H1 (cell line): ENCODE measurements around the gene SCRN1. TPM values are rescaled to one million over a fixed set of nuclear protein-coding genes. Genes with fewer than 3 reads are reported as not detected.

ENCODE experiments used
- CTCF ChIA-PET: fragments of 300-600 bp; sonication (Branson Sonifier 250); formaldehyde crosslinking; loops from one replicate; lab custom pipeline; 2021; ENCODE audit not compliant: partially characterized antibody; lab: Charles Lee
- POLR2A ChIA-PET: fragments of 300-600 bp; sonication (Branson Sonifier 250); formaldehyde crosslinking; loops from one replicate; lab custom pipeline; 2021; ENCODE audit warnings: inconsistent platforms; ENCODE audit not compliant: partially characterized antibody; lab: Charles Lee
- DNase-seq, 2 experiments: peaks; one replicate each; pipeline versions ENCODE4 v3.0.0 to v3.0.0-alpha.2; 2010 to 2022; ENCODE audit warnings: low spot score in 2 of 2, low read depth in 1 of 2, mixed read lengths in 1 of 2
- FAIRE-seq: peaks from 2 replicates; lab custom pipeline; 2011; peaks lifted over from hg19 to GRCh38; lab: Jason Lieb, UNC
- H2AFZ ChIP-seq: 2 replicates; pipeline ENCODE4 v1.8.1; 2012; ENCODE audit warnings: low read length, inconsistent platforms
- H2AK5ac ChIP-seq: 2 replicates; pipeline ENCODE4 v1.6.1; 2013; ENCODE audit warnings: low read depth, low read length
- H2BK120ac ChIP-seq: replicated peaks from 2 replicates; pipeline ENCODE3; 2013; ENCODE audit warnings: low read depth, low read length, inconsistent platforms
- H2BK12ac ChIP-seq: 2 replicates; pipeline ENCODE4 v1.6.1; 2013; ENCODE audit warnings: low read depth, low read length
- H2BK15ac ChIP-seq: 2 replicates; pipeline ENCODE4 v1.6.1; 2013; ENCODE audit warnings: low read length
- H2BK20ac ChIP-seq: 2 replicates; pipeline ENCODE4 v1.6.1; 2013; ENCODE audit warnings: low read length
- H2BK5ac ChIP-seq: 2 replicates; pipeline ENCODE4 v1.6.1; 2013; ENCODE audit warnings: low read depth, low read length
- H3K14ac ChIP-seq: 2 replicates; pipeline ENCODE4 v1.6.1; 2013; ENCODE audit warnings: inconsistent platforms; ENCODE audit not compliant: insufficient read length
- H3K18ac ChIP-seq: 2 replicates; pipeline ENCODE4 v1.6.1; 2013; ENCODE audit warnings: low read length; ENCODE audit errors: extremely low read depth
- H3K23ac ChIP-seq: 2 replicates; pipeline ENCODE4 v1.6.1; 2013; ENCODE audit warnings: inconsistent platforms; ENCODE audit not compliant: insufficient read length
- H3K23me2 ChIP-seq: 2 replicates; pipeline ENCODE4 v1.6.1; 2013; ENCODE audit warnings: low read depth, low read length
- H3K27ac ChIP-seq: 2 replicates; pipeline ENCODE4 v1.6.1; 2011; ENCODE audit warnings: low read depth, low read length, inconsistent platforms
- H3K27me3 ChIP-seq, 4 experiments: replicated peaks in 1 of 4; 1 replicate in 1 of 4; 2 replicates in 3 of 4; pipeline versions ENCODE4 v1.6.1 to v1.8.1; 2011 to 2013; ENCODE audit warnings: low read length in 3 of 4, mild to moderate bottlenecking in 3 of 4, inconsistent platforms in 2 of 4, mixed read lengths in 2 of 4, moderate library complexity in 1 of 4; ENCODE audit not compliant: control insufficient read depth in 3 of 4, insufficient read depth in 3 of 4; ENCODE audit errors: extremely low read depth in 1 of 4
- H3K36me3 ChIP-seq, 4 experiments: 2 replicates each; pipeline versions ENCODE4 v1.6.1 to v1.8.1; 2011 to 2013; ENCODE audit warnings: mild to moderate bottlenecking in 4 of 4, low read length in 3 of 4, moderate library complexity in 2 of 4, control low read depth in 1 of 4, inconsistent platforms in 1 of 4; ENCODE audit not compliant: insufficient read depth in 4 of 4, control insufficient read depth in 2 of 4
- H3K4ac ChIP-seq: replicated peaks from 2 replicates; pipeline ENCODE3; 2013; ENCODE audit warnings: low read length, low read depth, mixed read lengths, inconsistent platforms; ENCODE audit not compliant: insufficient read length
- H3K4me1 ChIP-seq, 4 experiments: replicated peaks in 1 of 4; 1 replicate in 1 of 4; 2 replicates in 3 of 4; pipeline versions ENCODE4 v1.6.1 to v1.8.1; 2011 to 2013; ENCODE audit warnings: low read length in 3 of 4, inconsistent platforms in 2 of 4, mixed read lengths in 1 of 4; ENCODE audit not compliant: insufficient read depth in 4 of 4, control insufficient read depth in 3 of 4
- H3K4me2 ChIP-seq, 2 experiments: 2 replicates each; pipeline versions ENCODE4 v1.6.1 to v1.8.1; 2011 to 2013; ENCODE audit warnings: low read depth in 2 of 2, low read length in 2 of 2, control low read depth in 1 of 2, inconsistent platforms in 1 of 2, mild to moderate bottlenecking in 1 of 2; ENCODE audit not compliant: insufficient read depth in 1 of 2
- H3K4me3 ChIP-seq, 4 experiments: fragments of 200-600, 300-600 bp in 1 of 4; sonication (generic), shearing (Covaris generic), sonication (Bioruptor Twin) in 1 of 4; 2 replicates each; pipeline versions ENCODE4 v1.5.1 to v1.8.1; 2011 to 2016; ENCODE audit warnings: low read length in 4 of 4, low read depth in 3 of 4, control low read depth in 2 of 4, inconsistent platforms in 2 of 4, mild to moderate bottlenecking in 2 of 4, mixed read lengths in 1 of 4, moderate library complexity in 1 of 4; ENCODE audit not compliant: insufficient read depth in 2 of 4; ENCODE audit errors: extremely low read depth in 1 of 4
- H3K56ac ChIP-seq: replicated peaks from 2 replicates; pipeline ENCODE3; 2013; ENCODE audit warnings: low read depth, mild to moderate bottlenecking, mixed read lengths, low read length, inconsistent platforms; ENCODE audit not compliant: insufficient read length
- H3K79me1 ChIP-seq: 2 replicates; pipeline ENCODE4 v1.6.1; 2013; ENCODE audit warnings: low read depth, low read length, control low read depth
- H3K79me2 ChIP-seq, 2 experiments: 2 replicates each; pipeline versions ENCODE4 v1.6.1 to v1.8.1; 2012 to 2013; ENCODE audit warnings: low read length in 2 of 2, mild to moderate bottlenecking in 2 of 2, inconsistent platforms in 1 of 2; ENCODE audit not compliant: insufficient read depth in 2 of 2, control insufficient read depth in 1 of 2
- H3K9ac ChIP-seq, 4 experiments: replicated peaks in 1 of 4; 1 replicate in 1 of 4; 2 replicates in 3 of 4; pipeline versions ENCODE4 v1.6.1 to v1.8.1; 2011 to 2013; ENCODE audit warnings: low read depth in 3 of 4, low read length in 3 of 4, control low read depth in 2 of 4, mild to moderate bottlenecking in 2 of 4, moderate library complexity in 2 of 4, inconsistent platforms in 1 of 4; ENCODE audit errors: extremely low read depth in 1 of 4
- H3K9me3 ChIP-seq, 2 experiments: 2 replicates each; pipeline versions ENCODE4 v1.6.1 to v1.8.1; 2012 to 2013; ENCODE audit warnings: mild to moderate bottlenecking in 2 of 2, moderate library complexity in 2 of 2, control low read depth in 1 of 2, inconsistent platforms in 1 of 2, low read depth in 1 of 2, low read length in 1 of 2, mixed read lengths in 1 of 2; ENCODE audit not compliant: insufficient read depth in 2 of 2
- H4K20me1 ChIP-seq, 2 experiments: replicated peaks in 1 of 2; 2 replicates each; pipeline versions ENCODE3 to v1.8.1; 2011 to 2013; ENCODE audit warnings: inconsistent platforms in 2 of 2, low read length in 2 of 2, mild to moderate bottlenecking in 1 of 2; ENCODE audit not compliant: insufficient read depth in 2 of 2, control insufficient read depth in 1 of 2
- H4K5ac ChIP-seq: 2 replicates; pipeline ENCODE4 v1.6.1; 2013; ENCODE audit warnings: low read length, low read depth, mixed read lengths, inconsistent platforms; ENCODE audit not compliant: insufficient read length
- H4K8ac ChIP-seq: 2 replicates; pipeline ENCODE4 v1.8.0; 2013; ENCODE audit warnings: mild to moderate bottlenecking, moderate library complexity, low read length, inconsistent platforms; ENCODE audit not compliant: insufficient read depth; ENCODE audit errors: extremely low read depth
- H4K91ac ChIP-seq: replicated peaks from 2 replicates; pipeline ENCODE3; 2013; ENCODE audit warnings: low read length, mixed read lengths, inconsistent platforms; ENCODE audit not compliant: insufficient read length
- ATF2 ChIP-seq: IDR thresholded peaks from 2 replicates; pipeline ENCODE4 v1.6.1; 2012; ENCODE audit warnings: low read length, inconsistent platforms
- CBX8 ChIP-seq: fragments of 300-800, 300-1000 bp; sonication (generic); IDR thresholded peaks from 2 replicates; pipeline ENCODE4 v1.7.1; 2016; ENCODE audit warnings: low read depth, low read length, borderline replicate concordance
- CEBPB ChIP-seq: IDR thresholded peaks from 2 replicates; pipeline ENCODE4 v1.6.1; 2012; ENCODE audit warnings: low read depth, low read length
- EP300 ChIP-seq, 2 experiments: IDR thresholded peaks; 1 replicate in 1 of 2; 2 replicates in 1 of 2; pipeline ENCODE4 v1.6.1; 2011 to 2012; ENCODE audit warnings: low read depth in 2 of 2, low read length in 2 of 2, mild to moderate bottlenecking in 2 of 2, borderline replicate concordance in 1 of 2, inconsistent platforms in 1 of 2, moderate library complexity in 1 of 2
- EZH2 ChIP-seq: fragments of 200-600 bp; sonication (generic); IDR thresholded peaks from 2 replicates; pipeline ENCODE4 v1.7.1; 2012; ENCODE audit warnings: low read depth, mild to moderate bottlenecking, moderate library complexity, low read length, inconsistent platforms; ENCODE audit not compliant: severe bottlenecking
- KDM1A ChIP-seq: fragments of 200-600, 300-600 bp; sonication (generic); IDR thresholded peaks from 2 replicates; pipeline ENCODE4 v1.7.1; 2016; ENCODE audit warnings: mild to moderate bottlenecking, low read length, borderline replicate concordance
- POLR2AphosphoS5 ChIP-seq: IDR thresholded peaks from 2 replicates; pipeline ENCODE4 v1.6.1; 2011; ENCODE audit warnings: low read depth, low read length
- RAD21 ChIP-seq, 2 experiments: IDR thresholded peaks in 1 of 2; conservative IDR thresholded peaks in 1 of 2; 2 replicates each; pipeline ENCODE4 v1.6.1; 2011; ENCODE audit warnings: low read depth in 2 of 2, low read length in 2 of 2, improper control_type of control experiment in 1 of 2, inconsistent platforms in 1 of 2, mild to moderate bottlenecking in 1 of 2, moderate library complexity in 1 of 2
- SIN3A ChIP-seq, 2 experiments: IDR thresholded peaks in 1 of 2; conservative IDR thresholded peaks in 1 of 2; 2 replicates each; pipeline ENCODE4 v1.6.1; 2011 to 2012; ENCODE audit warnings: low read length in 2 of 2, improper control_type of control experiment in 1 of 2, low read depth in 1 of 2, mild to moderate bottlenecking in 1 of 2
- SUZ12 ChIP-seq: fragments of 200-600 bp; sonication (generic); IDR thresholded peaks from 2 replicates; pipeline ENCODE4 v1.6.1; 2012; ENCODE audit warnings: mild to moderate bottlenecking, inconsistent platforms, low read length, moderate library complexity, mixed read lengths
- TAF7 ChIP-seq: optimal IDR thresholded peaks from 2 replicates; pipeline ENCODE3; 2011; ENCODE audit warnings: low read depth, mild to moderate bottlenecking, inconsistent platforms, low read length, moderate library complexity, borderline replicate concordance
- WGBS, 2 experiments: shearing (Covaris generic) in 1 of 2; methylation state at CpG; one replicate each; pipeline versions ENCODE4 v1.1.6 to v1.1.7; 2013 to 2015; ENCODE audit warnings: low lambda C conversion rate in 2 of 2, mixed read lengths in 2 of 2, inconsistent platforms in 1 of 2, low coverage in 1 of 2, missing lambda C conversion rate in 1 of 2; ENCODE audit not compliant: insufficient replicate concordance in 2 of 2, insufficient coverage in 1 of 2, insufficient read length in 1 of 2; ENCODE audit errors: extremely low coverage in 1 of 2, missing lambda C conversion rate in 1 of 2; 5-methylcytosine and 5-hydroxymethylcytosine counted together
- polyA plus RNA-seq, 7 experiments: library from polyadenylated mRNA; depleted of rRNA in 3 of 7; stranded (reverse) in 5 of 7; unstranded in 2 of 7; fragments of >200 nt in 5 of 7; fragments of 200-250 nt in 2 of 7; gene quantifications; 1 replicate in 5 of 7; 2 replicates in 1 of 7; 4 replicates in 1 of 7; pipeline versions ENCODE4 v1.2.1 to v1.2.3, GENCODE V29; 2011 to 2013; ENCODE audit warnings: missing spikeins in 2 of 7, mixed read lengths in 2 of 7
- total RNA-seq: library from RNA; stranded (reverse); fragmentation: NEBNext Ultra II Directional; extraction: Animal tissue kit (Norgen Biotek cat#: 25700); gene quantifications from 2 replicates; pipeline ENCODE4 v1.2.1, GENCODE V29; 2021

Gene SCRN1
- total and polyA plus RNA-seq, 2 of the 8 experiments (the other 6 are each of a cell fraction or from before 2014, with no cell fraction given), result 36.0 to 75.8 TPM

- peaks cover 4% of the 10 kb centered on the region; the same call in 1 of the 2 replicates for H3K79me1 ChIP-seq
- H3K79me2 ChIP-seq, result peaks cover 4 to 45% of the 10 kb centered on the region in 2 experiments; a peak in 2 of 4 replicates
- 86% methylated on average over 1 of the region's 1 CpG; no CpG with 5 or more reads in 1 of the 2 experiments for WGBS, 2 experiments
- no peak overlapping the region for H2BK20ac ChIP-seq
- no peak overlapping the region for H3K14ac ChIP-seq
- H3K56ac ChIP-seq, result no peak overlapping the region
- H3K36me3 ChIP-seq, result peaks cover 0 to 14% (median 5%) of the 10 kb centered on the region in 4 experiments; a peak in 5 of 8 replicates
- H3K27ac ChIP-seq, result no peak overlapping the region
- no peak overlapping the region for H3K4me2 ChIP-seq
- no peak overlapping the region for H3K4me3 ChIP-seq
- H3K18ac ChIP-seq, result no peak overlapping the region
- no peaks in the 10 kb centered on the region for H3K23me2 ChIP-seq
- no peak overlapping the region for H4K5ac ChIP-seq
- no peak for TF ChIP-seq SUZ12
- no peak for TF ChIP-seq CBX8
- TF ChIP-seq RAD21 (IDR thresholded peaks at IDR 0.05 in 1 of 2, conservative IDR thresholded peaks at IDR 0.05 in 1 of 2; ENCODE audit: low read depth in 2 of 2, low read length in 2 of 2), result no peak
- TF ChIP-seq TAF7, result no peak
- TF ChIP-seq SIN3A (conservative IDR thresholded peaks at IDR 0.05 in 1 of 2, IDR thresholded peaks at IDR 0.05 in 1 of 2; ENCODE audit: low read depth in 1 of 2, low read length in 2 of 2), result no peak
- TF ChIP-seq ATF2, result no peak
- no peak for TF ChIP-seq POLR2AphosphoS5
- no peak for TF ChIP-seq EP300 (IDR thresholded peaks at IDR 0.05; ENCODE audit: borderline replicate concordance in 1 of 2, low read depth in 2 of 2, low read length in 2 of 2)
- no peak for TF ChIP-seq CEBPB
- no peak for TF ChIP-seq EZH2
- no peak for TF ChIP-seq KDM1A
- TF ChIP-seq, all 59 proteins: peak for 0
- DNase-seq, result no peak
- ChIA-PET CTCF (interaction anchor here (1.5 to 3.7 kb wide), 3 partner anchors 8 to 92 kb away, joined by 4 to 10 read pairs (median 9); no protein-coding TSS in a partner anchor), POLR2A (no interaction called here)
- Histone ChIP-seq H3K4ac (no peak overlapping the region), H3K27me3 (no peaks in the 10 kb centered on the region), H3K4me1 (no peaks in the 10 kb centered on the region), H4K8ac (no peak overlapping the region), H2BK120ac (no peak overlapping the region), H3K9ac (no peak overlapping the region), H2BK5ac (no peak overlapping the region), H3K9me3 (no peaks in the 10 kb centered on the region), H2AK5ac (no peak overlapping the region), H3K23ac (no peak overlapping the region), H2BK15ac (no peak overlapping the region), H4K91ac (no peak overlapping the region), H4K20me1 (peaks cover 2 to 5% of the 10 kb centered on the region in 2 experiments), H2AFZ (no peak overlapping the region), H2BK12ac (no peak overlapping the region)
- FAIRE-seq, result no peak
Measured at GRCh38 chr7:29970158-29970557, 19.4 kb downstream of the SCRN1 start.
